OCI-LY1 (cell line): ENCODE results near the gene PDLIM5.

Source experiments
- H2AFZ ChIP-seq: fragments of 200-600 bp; sonication (generic), shearing (Covaris generic); 2 replicates; pipeline ENCODE4 v1.6.0; 2014; ENCODE audit warnings: antibody characterized with exemption, mild to moderate bottlenecking, low read length
- H3F3A ChIP-seq: fragments of 200-600 bp; sonication (generic), shearing (Covaris generic); 2 replicates; pipeline ENCODE4 v1.6.0; 2014; ENCODE audit warnings: mild to moderate bottlenecking, antibody characterized with exemption, low read length, moderate library complexity; ENCODE audit not compliant: insufficient read depth
- H3K27ac ChIP-seq: fragments of 200-600 bp; sonication (generic); 2 replicates; pipeline ENCODE4 v1.5.1; 2014; ENCODE audit warnings: low read length, mixed run types, mild to moderate bottlenecking, low read depth; ENCODE audit not compliant: poor library complexity, severe bottlenecking
- H3K27me3 ChIP-seq: fragments of 200-600 bp; sonication (generic); 2 replicates; pipeline ENCODE4 v1.6.0; 2014; ENCODE audit warnings: antibody characterized with exemption, mild to moderate bottlenecking, low read length, moderate library complexity; ENCODE audit not compliant: insufficient read depth
- H3K36me3 ChIP-seq: fragments of 200-600 bp; sonication (generic); 2 replicates; pipeline ENCODE4 v1.6.1; 2014; ENCODE audit warnings: mild to moderate bottlenecking, antibody characterized with exemption, low read length, moderate library complexity, mixed read lengths; ENCODE audit not compliant: insufficient read depth
- H3K4me1 ChIP-seq: fragments of 200-600 bp; sonication (generic); 2 replicates; pipeline ENCODE4 v1.5.1; 2014; ENCODE audit warnings: mild to moderate bottlenecking, low read length, moderate library complexity; ENCODE audit not compliant: insufficient read depth, severe bottlenecking
- H3K4me2 ChIP-seq: fragments of 200-600 bp; sonication (generic), shearing (Covaris generic); 2 replicates; pipeline ENCODE4 v1.6.1; 2014; ENCODE audit warnings: low read length
- H3K4me3 ChIP-seq: fragments of 200-600 bp; sonication (generic); 2 replicates; pipeline ENCODE4 v1.5.1; 2014; ENCODE audit warnings: low read length, low read depth, mild to moderate bottlenecking, mixed read lengths; ENCODE audit not compliant: poor library complexity, severe bottlenecking
- H3K79me2 ChIP-seq: fragments of 200-600 bp; shearing (Covaris generic); 2 replicates; pipeline ENCODE4 v1.6.1; 2016; ENCODE audit warnings: mixed run types, low read length, mixed read lengths; ENCODE audit not compliant: insufficient read depth
- H3K9ac ChIP-seq: fragments of 200-600 bp; sonication (generic), shearing (Covaris generic); 2 replicates; pipeline ENCODE4 v1.6.1; 2014; ENCODE audit warnings: mild to moderate bottlenecking, low read length, mixed read lengths
- H3K9me2 ChIP-seq: fragments of 200-600 bp; sonication (generic), shearing (Covaris generic); 2 replicates; pipeline ENCODE4 v1.6.1; 2014; ENCODE audit warnings: low read depth, mild to moderate bottlenecking, low read length, mixed read lengths
- H3K9me3 ChIP-seq: fragments of 200-600 bp; shearing (Covaris generic); 2 replicates; pipeline ENCODE4 v1.6.1; 2014; ENCODE audit warnings: low read length, mixed read lengths
- H4K20me1 ChIP-seq: fragments of 200-600 bp; sonication (generic), shearing (Covaris generic); 2 replicates; pipeline ENCODE4 v1.6.0; 2016; ENCODE audit warnings: mild to moderate bottlenecking, low read length; ENCODE audit not compliant: insufficient read depth
- EZH2 ChIP-seq: fragments of 200-600 bp; sonication (generic), shearing (Covaris generic); IDR thresholded peaks from 2 replicates; pipeline ENCODE4 v1.8.0; 2017; ENCODE audit warnings: borderline replicate concordance, mixed run types, mild to moderate bottlenecking, antibody characterized with exemption, low read length, moderate library complexity, mixed read lengths
- TF ChIP-seq, protein P1 (sequence below): fragments of 200-600 bp; sonication (generic), shearing (Covaris generic); IDR thresholded peaks from 2 replicates; pipeline ENCODE4 v1.5.1; 2017; ENCODE audit warnings: mild to moderate bottlenecking, antibody characterized with exemption, low read length, moderate library complexity, mixed read lengths

Gene PDLIM5

DNA sequence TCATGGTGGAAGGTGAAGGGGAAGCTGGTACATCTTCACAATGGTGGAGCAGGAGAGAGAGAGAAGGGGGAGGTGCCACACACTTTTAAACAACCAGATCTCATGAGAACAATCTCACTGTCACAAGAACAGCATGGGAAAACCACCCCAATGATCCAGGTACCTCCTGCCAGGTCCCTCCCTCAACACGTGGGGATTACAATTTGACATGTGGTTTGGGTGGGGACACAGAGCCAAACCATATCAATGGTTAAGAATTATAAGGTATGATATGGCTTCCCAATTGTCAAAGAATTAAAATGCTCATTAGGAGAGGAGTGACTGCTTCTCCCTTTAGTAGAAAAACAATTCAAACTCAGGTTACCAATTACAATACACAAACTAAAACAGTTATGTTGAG lies 143.3 kb downstream of the PDLIM5 start:
- no peaks in the 10 kb centered on the region for H3K9me2 ChIP-seq
- H3K4me2 ChIP-seq = no peak overlapping the region
- H3F3A ChIP-seq = no peaks in the 10 kb centered on the region
- no peaks in the 10 kb centered on the region for H3K27me3 ChIP-seq
- H3K9me3 ChIP-seq = no peaks in the 10 kb centered on the region
- H3K79me2 ChIP-seq = no peaks in the 10 kb centered on the region
- no peak overlapping the region for H3K27ac ChIP-seq
- no peaks in the 10 kb centered on the region for H4K20me1 ChIP-seq
- H2AFZ ChIP-seq = no peak overlapping the region
- H3K4me3 ChIP-seq = no peak overlapping the region
- no peaks in the 10 kb centered on the region for H3K4me1 ChIP-seq
- H3K9ac ChIP-seq = no peak overlapping the region
- no peak for TF ChIP-seq EZH2
- TF ChIP-seq, protein P1, sequence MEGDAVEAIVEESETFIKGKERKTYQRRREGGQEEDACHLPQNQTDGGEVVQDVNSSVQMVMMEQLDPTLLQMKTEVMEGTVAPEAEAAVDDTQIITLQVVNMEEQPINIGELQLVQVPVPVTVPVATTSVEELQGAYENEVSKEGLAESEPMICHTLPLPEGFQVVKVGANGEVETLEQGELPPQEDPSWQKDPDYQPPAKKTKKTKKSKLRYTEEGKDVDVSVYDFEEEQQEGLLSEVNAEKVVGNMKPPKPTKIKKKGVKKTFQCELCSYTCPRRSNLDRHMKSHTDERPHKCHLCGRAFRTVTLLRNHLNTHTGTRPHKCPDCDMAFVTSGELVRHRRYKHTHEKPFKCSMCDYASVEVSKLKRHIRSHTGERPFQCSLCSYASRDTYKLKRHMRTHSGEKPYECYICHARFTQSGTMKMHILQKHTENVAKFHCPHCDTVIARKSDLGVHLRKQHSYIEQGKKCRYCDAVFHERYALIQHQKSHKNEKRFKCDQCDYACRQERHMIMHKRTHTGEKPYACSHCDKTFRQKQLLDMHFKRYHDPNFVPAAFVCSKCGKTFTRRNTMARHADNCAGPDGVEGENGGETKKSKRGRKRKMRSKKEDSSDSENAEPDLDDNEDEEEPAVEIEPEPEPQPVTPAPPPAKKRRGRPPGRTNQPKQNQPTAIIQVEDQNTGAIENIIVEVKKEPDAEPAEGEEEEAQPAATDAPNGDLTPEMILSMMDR = no peak
- no peaks in the 10 kb centered on the region for H3K36me3 ChIP-seq

DNA sequence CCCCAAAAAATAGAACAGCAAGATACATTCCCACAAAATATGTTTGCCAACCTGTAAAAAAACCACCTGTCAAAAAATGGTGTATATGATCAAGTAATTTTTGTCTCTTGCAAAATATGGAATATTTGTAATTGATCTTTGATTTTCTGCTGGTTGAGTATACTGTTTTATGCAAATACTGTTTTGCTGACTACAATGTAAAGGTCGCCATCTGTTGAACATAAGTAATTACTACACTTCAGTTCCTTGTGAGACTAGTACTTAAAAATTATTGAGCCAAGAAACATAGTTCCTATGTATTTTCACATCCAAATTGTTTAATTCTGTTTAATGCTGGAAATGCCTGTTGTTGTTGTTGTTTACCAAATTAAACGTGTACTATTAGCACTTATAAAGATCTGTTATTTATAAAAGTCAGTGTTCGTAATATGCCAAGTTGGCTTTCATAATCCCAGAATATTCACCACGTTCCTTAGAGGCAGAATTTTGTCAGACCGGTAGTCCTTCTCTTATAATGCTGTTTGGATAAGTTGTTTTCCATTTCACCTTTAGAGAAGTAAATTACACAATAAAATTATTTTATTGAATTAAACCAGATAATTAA lies 144.2 kb downstream of the PDLIM5 start:
- Histone ChIP-seq H3K27ac (no peak overlapping the region), H4K20me1 (no peaks in the 10 kb centered on the region), H3K4me1 (no peaks in the 10 kb centered on the region), H3K79me2 (no peaks in the 10 kb centered on the region), H3K36me3 (no peaks in the 10 kb centered on the region), H3K4me2 (no peak overlapping the region), H3K9ac (no peak overlapping the region), H3K4me3 (no peak overlapping the region), H3K9me3 (no peaks in the 10 kb centered on the region), H3F3A (no peaks in the 10 kb centered on the region), H3K27me3 (no peaks in the 10 kb centered on the region), H3K9me2 (no peaks in the 10 kb centered on the region), H2AFZ (no peak overlapping the region)
- no peak for TF ChIP-seq EZH2
- TF ChIP-seq, protein P1 = peak; percentile 81

DNA sequence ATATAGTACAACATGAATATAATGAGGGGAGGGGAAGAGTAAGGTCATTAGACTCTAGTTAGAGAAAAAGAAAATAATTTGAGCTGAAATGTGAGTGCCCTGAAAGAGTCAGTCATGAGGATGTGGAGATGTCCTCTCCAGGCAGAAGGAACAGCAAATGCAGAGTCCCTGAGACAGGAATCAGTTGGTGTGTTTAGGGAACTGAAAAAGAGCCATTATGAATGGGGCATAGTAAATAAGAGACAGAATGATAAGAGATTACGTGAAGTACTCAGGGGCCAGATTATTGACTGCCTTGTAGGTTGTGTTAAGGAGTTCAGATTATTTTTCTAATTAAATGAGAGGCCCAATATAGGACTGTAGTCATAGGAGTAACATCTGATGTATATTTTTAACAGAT lies 147.0 kb downstream of the PDLIM5 start:
- Histone ChIP-seq H3K9me2 (no peaks in the 10 kb centered on the region), H3K4me1 (no peaks in the 10 kb centered on the region), H3K4me3 (no peak overlapping the region), H3K27me3 (no peaks in the 10 kb centered on the region), H3K36me3 (no peaks in the 10 kb centered on the region), H3K27ac (no peak overlapping the region), H3K9ac (no peak overlapping the region), H3K79me2 (no peaks in the 10 kb centered on the region), H2AFZ (no peak overlapping the region), H3K9me3 (no peaks in the 10 kb centered on the region), H4K20me1 (no peaks in the 10 kb centered on the region), H3K4me2 (no peak overlapping the region), H3F3A (no peaks in the 10 kb centered on the region)
- TF ChIP-seq, protein P1 = no peak
- TF ChIP-seq EZH2 = no peak
